NCI-H2081 treated with DMSO at 0.1 percent for 48 hours (cell line): ENCODE measurements around the gene IPO11.
"Not testable (repeated sequence)": the region's sequence is repeated elsewhere in the genome, so short reads cannot be mapped to it uniquely, and the experiment has no call there.

Experiments used
- DNase-seq: peaks from one replicate; lab custom pipeline; 2025; lab: John Stamatoyannopoulos, UW

IPO11 gene

GRCh38 chr5:62645223-62645622, 232.7 kb downstream of the IPO11 start:
- DNase-seq, result no peak

GRCh38 chr5:62647241-62647640, 234.7 kb downstream of the IPO11 start:
- no peak for DNase-seq

- DNase-seq, result no peak
Measured at GRCh38 chr5:62649025-62649424, 236.5 kb downstream of the IPO11 start.

GRCh38 chr5:62649476-62650113, 237.0 kb downstream of the IPO11 start:
- no peak for DNase-seq

- DNase-seq, result no peak
Measured at GRCh38 chr5:62650197-62650596, 237.6 kb downstream of the IPO11 start.

GRCh38 chr5:62652225-62652624, 239.7 kb downstream of the IPO11 start:
- DNase-seq, result no peak

GRCh38 chr5:62653001-62653863, 240.7 kb downstream of the IPO11 start:
- no peak for DNase-seq

GRCh38 chr5:62653864-62654575, 241.5 kb downstream of the IPO11 start:
- no peak for DNase-seq

- DNase-seq, result not testable (repeated sequence)
Measured at GRCh38 chr5:62657772-62658171, 245.2 kb downstream of the IPO11 start.

GRCh38 chr5:62661126-62661525, 248.6 kb downstream of the IPO11 start:
- no peak for DNase-seq

- DNase-seq, result no peak
Measured at GRCh38 chr5:62662521-62662920, 250.0 kb downstream of the IPO11 start.

- no peak for DNase-seq
Measured at GRCh38 chr5:62671479-62671878, 258.9 kb downstream of the IPO11 start.

GRCh38 chr5:62676596-62676995, 264.0 kb downstream of the IPO11 start:
- not testable (repeated sequence) for DNase-seq
